HG03460 (cell line): ENCODE data around the gene ARRDC3.

Experiments
- ATAC-seq: cut with Tn5 transposase; IDR thresholded peaks from one replicate; pipeline ENCODE4 v1.9.1; 2021; ENCODE audit not compliant: unreplicated experiment

Gene ARRDC3

GRCh38 chr5:91384671-91385430 lies 1.7 kb upstream of the ARRDC3 start:
- ATAC-seq: peak; percentile 9

GRCh38 chr5:91383956-91384300 lies 811 bp upstream of the ARRDC3 start:
- no peak for ATAC-seq

- no peak for ATAC-seq
Measured at GRCh38 chr5:91382530-91383026, 539 bp downstream of the ARRDC3 start.

GRCh38 chr5:91381774-91382359 lies 1.2 kb downstream of the ARRDC3 start:
- peak; percentile 18 for ATAC-seq

- no peak for ATAC-seq
Measured at GRCh38 chr5:91381239-91381773, 1.8 kb downstream of the ARRDC3 start.

GRCh38 chr5:91380491-91381238 lies 2.5 kb downstream of the ARRDC3 start:
- ATAC-seq: peak; percentile 45

- peak; percentile 56 for ATAC-seq
Measured at GRCh38 chr5:91379914-91380490, 3.1 kb downstream of the ARRDC3 start.

- no peak for ATAC-seq
Measured at GRCh38 chr5:91379246-91379913, 3.7 kb downstream of the ARRDC3 start.

GRCh38 chr5:91378752-91379211 lies 4.3 kb downstream of the ARRDC3 start:
- no peak for ATAC-seq

GRCh38 chr5:91374893-91375520 lies 8.1 kb downstream of the ARRDC3 start:
- ATAC-seq: no peak

GRCh38 chr5:91373600-91373999 lies 9.5 kb downstream of the ARRDC3 start:
- no peak for ATAC-seq

GRCh38 chr5:91373006-91373405 lies 10.1 kb downstream of the ARRDC3 start:
- ATAC-seq: no peak

GRCh38 chr5:91369480-91369879 lies 13.6 kb downstream of the ARRDC3 start:
- ATAC-seq: no peak

GRCh38 chr5:91367908-91368648 lies 15.0 kb downstream of the ARRDC3 start:
- ATAC-seq: no peak

GRCh38 chr5:91367344-91367743 lies 15.8 kb downstream of the ARRDC3 start:
- no peak for ATAC-seq

- no peak for ATAC-seq
Measured at GRCh38 chr5:91366551-91366950, 16.6 kb downstream of the ARRDC3 start.

- ATAC-seq: no peak
Measured at GRCh38 chr5:91365498-91365897, 17.6 kb downstream of the ARRDC3 start.

- no peak for ATAC-seq
Measured at GRCh38 chr5:91362935-91363334, 20.2 kb downstream of the ARRDC3 start.

- no peak for ATAC-seq
Measured at GRCh38 chr5:91361790-91362189, 21.3 kb downstream of the ARRDC3 start.
